ENCODE results near the gene MED29.
A peak's percentile ranks its signal among the peaks of the same experiment; 100 is the strongest.

Gene MED29

DNA sequence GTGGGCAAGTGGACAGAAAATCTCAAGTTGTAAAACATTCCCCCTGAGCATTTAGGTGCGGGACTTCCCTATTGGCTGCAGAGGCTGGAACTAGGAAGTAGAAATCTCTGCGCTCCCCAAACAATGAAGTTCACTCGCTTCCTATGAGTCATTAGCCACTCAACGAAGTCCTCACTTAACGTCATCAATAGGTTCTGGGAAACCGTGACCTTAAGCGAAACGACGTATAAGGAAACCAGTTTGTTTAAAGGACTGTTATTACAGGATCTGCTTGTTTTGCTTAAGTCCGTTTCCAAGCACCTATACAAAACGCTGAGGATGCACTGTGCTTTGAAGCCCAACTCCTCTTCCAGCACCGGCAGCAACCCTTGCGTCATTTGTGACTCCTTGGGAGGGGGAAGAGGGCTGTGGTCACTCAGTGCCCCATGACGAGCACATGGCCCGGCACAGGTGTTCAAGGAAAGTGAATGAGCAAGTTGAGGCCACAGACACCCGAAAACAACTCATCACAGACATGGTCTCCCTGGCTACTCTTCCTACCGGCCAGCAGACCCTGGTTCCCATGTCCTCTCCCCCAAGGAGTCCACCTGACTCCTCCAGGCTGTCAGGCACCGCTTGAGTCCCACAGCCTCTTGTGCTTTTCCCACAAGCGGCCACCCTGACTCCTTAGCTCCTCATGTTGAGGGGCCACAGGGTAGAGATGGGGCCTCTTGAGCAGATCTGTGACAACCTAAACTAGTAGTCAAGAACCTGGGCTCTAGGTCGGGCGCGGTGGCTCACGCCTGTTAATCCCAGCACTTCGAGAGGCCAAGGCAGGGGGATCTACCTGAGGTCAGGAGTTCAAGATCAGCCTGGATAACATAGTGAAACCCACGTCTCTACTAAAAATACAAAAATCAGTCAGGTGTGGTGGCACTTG lies 39.8 kb downstream of the MED29 start:
- ATAC-seq: peak; percentile 77
- DNase-seq: peak; percentile 63

- DNase-seq (no peak), ATAC-seq (no peak)
Observed at GRCh38 chr19:39432677-39433025, 41.5 kb downstream of the MED29 start.

DNA sequence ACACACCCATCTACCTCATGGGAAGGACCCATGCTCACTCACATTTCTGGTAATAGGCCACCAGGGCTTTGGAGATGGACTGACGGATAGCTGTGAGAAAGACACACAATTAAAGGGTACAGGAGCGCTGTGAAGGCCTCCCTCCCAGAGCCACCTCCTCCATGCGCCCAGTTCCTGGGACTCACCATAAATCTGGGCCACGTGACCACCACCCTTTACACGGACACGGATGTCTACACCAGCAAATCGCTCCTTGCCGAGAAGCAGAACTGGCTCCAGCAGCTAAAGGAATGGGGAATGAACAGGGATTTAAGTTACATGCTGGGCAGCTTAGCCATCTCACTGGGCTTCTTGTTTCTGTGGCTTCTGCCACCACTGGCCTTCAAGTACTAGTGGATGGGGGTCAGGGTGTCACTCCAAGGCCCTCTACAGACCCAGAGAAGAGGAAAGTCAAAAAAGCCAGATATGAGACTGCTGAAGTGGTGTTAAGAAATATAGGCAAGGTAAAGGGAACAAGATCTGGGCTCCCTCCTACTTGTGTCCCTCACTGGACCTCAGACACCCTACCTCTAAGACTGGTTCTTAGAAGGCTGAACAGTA lies 42.4 kb downstream of the MED29 start:
- ATAC-seq (no peak), DNase-seq (no peak)

GRCh38 chr19:39434123-39435076 lies 43.2 kb downstream of the MED29 start:
- no peak for DNase-seq
- no peak for ATAC-seq

DNA sequence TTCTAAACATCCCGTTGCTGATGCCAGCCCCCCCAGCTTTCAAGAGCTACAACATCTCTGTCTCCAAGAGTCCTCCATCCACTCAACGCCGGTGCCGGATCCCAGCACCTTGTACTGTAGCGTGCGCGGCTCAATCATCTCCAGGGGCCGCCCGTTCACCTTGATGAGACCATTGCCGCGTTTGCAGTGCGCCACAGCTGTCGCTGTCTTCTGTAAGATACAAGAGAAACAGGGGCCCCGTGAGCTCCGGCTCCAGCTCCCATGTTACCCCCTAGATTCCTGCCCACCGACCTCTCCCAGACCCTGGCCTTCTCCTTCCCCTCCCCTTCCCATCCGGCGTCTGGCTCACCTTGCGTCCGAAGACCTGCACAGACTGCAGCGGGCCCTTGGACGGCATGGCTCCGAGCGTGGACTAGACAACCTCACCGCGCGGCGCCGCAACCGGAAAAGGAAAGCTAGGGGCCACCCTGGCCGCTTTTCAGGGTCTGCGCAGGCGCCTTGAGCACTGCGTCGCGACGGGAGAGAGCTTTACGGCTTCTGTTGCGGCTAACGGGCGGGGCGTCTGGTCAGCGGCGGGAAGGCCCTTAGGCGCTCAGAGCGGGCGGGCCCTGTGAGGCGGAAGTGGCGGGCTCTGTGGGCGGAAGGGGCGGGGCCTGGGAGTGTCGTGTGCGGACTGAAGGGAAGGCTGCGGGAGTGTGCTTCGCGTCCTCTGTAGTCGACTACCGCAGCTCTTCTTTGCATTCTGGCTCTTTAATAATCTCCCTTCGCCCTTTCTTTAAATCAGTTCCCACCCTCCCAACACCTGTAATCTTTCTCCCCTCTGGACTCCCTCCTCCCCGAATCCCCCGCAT lies 44.5 kb downstream of the MED29 start, which contains the start of gene RPS16:
RPS16 (minus strand) TSS at position 451 of the 851 bp plus-strand sequence; CDS start at position 397, 54 bp downstream.
- DNase-seq: peak; percentile 100
- ATAC-seq: peak; percentile 95

DNA sequence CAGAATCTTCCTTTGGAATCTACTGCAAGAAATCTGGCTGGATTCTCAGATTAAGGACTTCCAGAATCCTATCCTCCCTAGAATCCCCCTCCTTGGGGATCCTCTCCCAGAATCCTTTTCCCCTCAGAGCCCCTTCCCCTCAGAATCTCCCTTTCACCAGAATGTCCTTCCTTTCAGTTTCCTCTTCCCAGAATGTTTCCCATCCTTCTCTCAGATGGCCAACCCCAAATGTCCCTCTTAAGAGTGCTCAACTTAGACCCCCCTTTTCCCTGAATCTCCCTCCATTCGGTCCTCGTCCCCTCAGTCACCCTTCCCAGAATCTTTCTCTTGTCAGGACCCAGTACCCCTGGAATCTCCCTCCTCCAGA lies 45.2 kb downstream of the MED29 start:
- DNase-seq (no peak), ATAC-seq (no peak)

- DNase-seq (no peak), ATAC-seq (no peak)
Observed at GRCh38 chr19:39438270-39438934, 47.2 kb downstream of the MED29 start.

- ATAC-seq (no peak), DNase-seq (no peak)
Observed at GRCh38 chr19:39444598-39445195, 53.5 kb downstream of the MED29 start.

DNA sequence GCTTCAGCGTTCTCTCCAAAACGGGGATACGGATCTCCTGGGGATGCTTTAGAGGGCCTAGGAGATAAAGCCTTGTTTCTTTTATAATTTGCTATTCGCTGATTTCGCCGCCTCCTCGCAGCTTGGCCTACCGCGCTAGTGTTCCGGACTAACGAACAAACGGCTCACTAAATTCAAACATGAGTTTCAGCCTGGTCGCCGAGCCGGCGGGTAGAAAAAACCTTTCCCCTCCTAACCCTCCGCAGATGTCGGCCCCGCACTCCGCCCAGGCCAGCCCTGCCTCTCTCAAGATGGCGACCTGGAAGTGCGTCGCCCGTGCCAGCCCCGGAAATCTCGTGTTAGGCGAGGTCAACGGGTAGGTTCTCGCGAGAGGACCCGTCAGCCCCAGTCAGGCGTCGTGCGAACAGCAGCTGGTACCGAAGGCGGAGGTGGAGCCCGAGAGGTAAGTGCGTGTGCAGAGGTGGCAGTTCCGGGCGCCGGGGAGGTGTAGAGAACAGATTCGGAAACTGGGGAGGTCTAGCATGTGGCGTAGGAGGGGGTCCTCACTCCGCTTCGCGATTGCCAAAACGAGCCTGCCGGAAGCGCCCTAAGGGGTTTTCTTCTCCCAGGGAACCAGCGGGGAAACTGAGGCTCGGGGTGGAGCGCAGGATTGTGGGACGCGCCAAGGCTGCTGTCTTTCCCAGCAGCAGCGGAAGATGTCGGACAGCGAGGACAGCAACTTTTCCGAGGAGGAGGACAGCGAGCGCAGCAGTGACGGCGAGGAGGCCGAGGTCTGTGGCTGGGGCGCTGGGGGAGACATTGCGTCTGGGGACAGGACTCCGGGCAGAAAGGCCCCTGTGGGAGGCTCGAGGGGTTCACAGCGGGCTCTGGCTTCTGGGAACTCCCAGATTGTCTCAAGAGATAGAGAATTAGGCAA lies 54.3 kb downstream of the MED29 start, which contains the start of gene SUPT5H:
SUPT5H (plus strand) TSS at position 387 of the 916 bp plus-strand sequence; CDS start at position 696, 309 bp downstream.
- peak; percentile 96 for DNase-seq
- ATAC-seq: peak; percentile 93

GRCh38 chr19:39446365-39447084 lies 55.3 kb downstream of the MED29 start:
- ATAC-seq (no peak), DNase-seq (no peak)

DNA sequence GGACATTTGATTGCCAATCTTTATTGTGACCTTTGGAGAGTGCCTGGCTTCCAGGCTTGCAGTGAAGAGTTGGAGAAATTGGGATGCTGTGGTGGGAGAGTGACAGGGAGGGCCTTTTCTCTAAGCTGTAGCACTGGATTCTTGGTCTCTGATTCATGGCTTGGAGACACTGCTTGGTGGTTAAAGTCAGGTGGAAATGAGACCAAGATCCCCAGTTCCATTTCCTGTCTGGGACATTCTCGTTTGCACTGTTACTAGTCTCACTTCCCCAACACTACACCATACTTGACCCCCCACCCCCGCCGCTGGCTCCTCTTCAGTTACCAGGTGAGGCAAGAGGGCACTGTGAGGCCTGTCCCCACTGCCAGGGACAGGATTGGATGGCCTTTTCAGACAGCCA lies 57.1 kb downstream of the MED29 start:
- peak; percentile 63 for DNase-seq

DNA sequence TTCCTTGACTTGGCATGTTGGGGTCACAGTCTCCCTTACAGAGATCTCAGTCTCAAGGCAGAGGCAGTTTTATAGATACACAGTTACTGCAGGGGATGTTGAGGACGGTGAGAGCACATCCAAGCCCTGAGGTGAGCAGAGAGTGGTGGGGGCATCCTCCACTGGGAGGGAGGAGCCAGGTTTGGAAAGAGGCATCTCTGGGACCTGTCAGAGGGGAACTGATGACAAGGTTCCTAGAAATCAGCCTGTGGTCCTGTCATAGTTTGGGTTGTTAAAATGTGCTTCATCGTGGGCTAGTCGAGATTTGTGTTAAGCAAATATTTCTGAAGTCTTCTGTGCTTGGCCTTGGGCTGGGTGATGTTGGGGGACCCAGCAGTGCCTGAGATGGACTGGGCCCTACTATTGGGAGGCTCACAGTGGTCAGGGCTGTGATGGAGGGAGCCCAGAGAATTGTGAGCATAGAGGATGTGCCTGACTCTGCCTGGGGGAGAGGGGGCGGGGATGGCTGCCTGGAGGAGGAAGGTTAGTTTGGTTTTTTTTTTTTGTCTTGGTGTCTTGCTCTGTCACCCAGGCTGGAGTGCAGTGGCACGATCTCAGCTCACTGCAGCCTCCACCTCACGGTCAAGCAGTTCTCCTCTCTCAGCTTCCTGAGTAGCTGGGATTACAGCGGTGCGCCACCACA lies 58.1 kb downstream of the MED29 start:
- ATAC-seq (no peak), DNase-seq (no peak)

More for the DNA sequence above, 57.1 kb downstream of the MED29 start:
- peak; percentile 4 for ATAC-seq

All from stimulated activated naive CD8-positive, alpha-beta T cell treated with anti-CD3 and anti-CD28 coated beads, Interleukin-15, Interleukin-2, amounts not matched to agents 100 U/mL and 50 U/mL, for 24 hours (primary cell).